ENCODE data around the gene ESYT2.

DNA sequence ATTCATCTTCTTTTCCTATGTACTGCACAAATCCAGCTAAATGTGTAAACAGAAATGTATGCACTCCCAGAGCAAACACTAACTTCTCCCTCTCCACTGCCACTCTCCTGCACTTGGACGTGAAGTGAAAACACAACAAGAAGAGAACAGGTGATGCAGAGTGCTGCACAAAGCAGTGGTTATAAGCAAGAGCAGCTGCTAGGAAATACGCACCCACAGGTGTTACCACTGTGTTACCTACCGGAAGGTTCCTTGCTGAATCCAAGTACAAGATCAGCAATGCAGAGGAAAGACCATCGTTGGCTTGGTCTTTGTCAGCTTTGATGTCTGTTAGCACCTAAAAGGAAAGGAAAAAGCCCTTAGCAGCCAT is 70.1 kb downstream of the ESYT2 start:
- TF ChIP-seq POLR2A (IDR thresholded peaks at IDR 0.05; ENCODE audit: low read depth, low read length) (no peak), RAD21 (IDR thresholded peaks at IDR 0.05; ENCODE audit: low read length) (no peak)
- TF ChIP-seq, protein P1, sequence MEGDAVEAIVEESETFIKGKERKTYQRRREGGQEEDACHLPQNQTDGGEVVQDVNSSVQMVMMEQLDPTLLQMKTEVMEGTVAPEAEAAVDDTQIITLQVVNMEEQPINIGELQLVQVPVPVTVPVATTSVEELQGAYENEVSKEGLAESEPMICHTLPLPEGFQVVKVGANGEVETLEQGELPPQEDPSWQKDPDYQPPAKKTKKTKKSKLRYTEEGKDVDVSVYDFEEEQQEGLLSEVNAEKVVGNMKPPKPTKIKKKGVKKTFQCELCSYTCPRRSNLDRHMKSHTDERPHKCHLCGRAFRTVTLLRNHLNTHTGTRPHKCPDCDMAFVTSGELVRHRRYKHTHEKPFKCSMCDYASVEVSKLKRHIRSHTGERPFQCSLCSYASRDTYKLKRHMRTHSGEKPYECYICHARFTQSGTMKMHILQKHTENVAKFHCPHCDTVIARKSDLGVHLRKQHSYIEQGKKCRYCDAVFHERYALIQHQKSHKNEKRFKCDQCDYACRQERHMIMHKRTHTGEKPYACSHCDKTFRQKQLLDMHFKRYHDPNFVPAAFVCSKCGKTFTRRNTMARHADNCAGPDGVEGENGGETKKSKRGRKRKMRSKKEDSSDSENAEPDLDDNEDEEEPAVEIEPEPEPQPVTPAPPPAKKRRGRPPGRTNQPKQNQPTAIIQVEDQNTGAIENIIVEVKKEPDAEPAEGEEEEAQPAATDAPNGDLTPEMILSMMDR (conservative IDR thresholded peaks at IDR 0.05; ENCODE audit: low read depth, low read length), result no peak
